DMS 273 treated with DMSO at 0.1 percent for 48 hours (cell line): Measurements from ENCODE around the gene MAGI1.
"Not testable (repeated sequence)": the region's sequence is repeated elsewhere in the genome, so short reads cannot be mapped to it uniquely, and the experiment has no call there.

ENCODE experiments used
- DNase-seq: peaks from one replicate; lab custom pipeline; 2025; lab: John Stamatoyannopoulos, UW

MAGI1 gene

GRCh38 chr3:65619888-65620287 lies 418.8 kb downstream of the MAGI1 start:
- DNase-seq: no peak

GRCh38 chr3:65619451-65619881 lies 419.3 kb downstream of the MAGI1 start:
- no peak for DNase-seq

- DNase-seq: no peak
These were observed 420.1 kb downstream of the MAGI1 start for GRCh38 chr3:65618599-65618998.

- no peak for DNase-seq
These were observed 420.9 kb downstream of the MAGI1 start for GRCh38 chr3:65617787-65618186.

GRCh38 chr3:65617209-65617608 lies 421.5 kb downstream of the MAGI1 start:
- no peak for DNase-seq

- DNase-seq: no peak
These were observed 422.2 kb downstream of the MAGI1 start for GRCh38 chr3:65616563-65616962.

- no peak for DNase-seq
These were observed 423.4 kb downstream of the MAGI1 start for GRCh38 chr3:65615329-65615728.

- no peak for DNase-seq
These were observed 424.1 kb downstream of the MAGI1 start for GRCh38 chr3:65614585-65614984.

- DNase-seq: not testable (repeated sequence)
These were observed 430.7 kb downstream of the MAGI1 start for GRCh38 chr3:65607965-65608460.

- no peak for DNase-seq
These were observed 431.6 kb downstream of the MAGI1 start for GRCh38 chr3:65607101-65607500.

- no peak for DNase-seq
These were observed 432.8 kb downstream of the MAGI1 start for GRCh38 chr3:65605876-65606432.

GRCh38 chr3:65604863-65605526 lies 433.7 kb downstream of the MAGI1 start:
- no peak for DNase-seq

- no peak for DNase-seq
These were observed 435.1 kb downstream of the MAGI1 start for GRCh38 chr3:65603631-65604030.

- DNase-seq: no peak
These were observed 437.8 kb downstream of the MAGI1 start for GRCh38 chr3:65600888-65601287.

- DNase-seq: no peak
These were observed 440.7 kb downstream of the MAGI1 start for GRCh38 chr3:65597952-65598413.

- peak; percentile 65 for DNase-seq
These were observed 441.3 kb downstream of the MAGI1 start for GRCh38 chr3:65597226-65597951.

GRCh38 chr3:65596571-65597225 lies 442.0 kb downstream of the MAGI1 start:
- peak; percentile 37 for DNase-seq

GRCh38 chr3:65596029-65596300 lies 442.8 kb downstream of the MAGI1 start:
- no peak for DNase-seq

- DNase-seq: no peak
These were observed 443.3 kb downstream of the MAGI1 start for GRCh38 chr3:65595222-65596028.

GRCh38 chr3:65593780-65594752 lies 444.7 kb downstream of the MAGI1 start:
- peak; percentile 20 for DNase-seq

- DNase-seq: no peak
These were observed 447.4 kb downstream of the MAGI1 start for GRCh38 chr3:65591313-65591712.
